ENCODE data around the gene DBN1. TPM values are rescaled to one million over a fixed set of nuclear protein-coding genes. Genes with fewer than 3 reads are reported as not detected.
"Not testable (repeated sequence)": the region's sequence is repeated elsewhere in the genome, so short reads cannot be mapped to it uniquely, and the experiment has no call there.

DBN1 gene
- total and polyA plus RNA-seq, 2 of the 8 experiments (the other 6 are each of a cell fraction or from before 2014, with no cell fraction given), result 168 to 333 TPM

DNA sequence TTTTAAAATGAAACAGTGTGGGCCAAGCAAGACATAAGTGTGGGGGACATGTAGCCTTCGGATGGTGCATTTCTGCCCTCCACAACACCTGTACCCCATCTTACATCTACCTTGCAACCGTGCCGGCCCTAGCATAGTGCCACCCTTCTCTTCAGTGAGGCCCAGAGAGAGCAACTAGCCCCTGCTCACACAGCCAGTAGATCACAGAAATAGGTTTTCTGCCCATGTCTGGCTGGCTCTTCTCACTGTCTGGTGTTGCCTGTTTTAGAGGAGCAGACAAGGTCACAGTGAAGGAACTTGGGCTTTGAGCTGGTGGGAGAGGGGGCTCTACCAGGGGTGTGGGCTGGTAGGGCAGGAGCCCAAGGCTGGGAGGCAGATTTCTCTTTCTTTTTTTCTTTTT lies 12.8 kb upstream of the DBN1 start (continued):
- TF ChIP-seq BACH1 (IDR thresholded peaks at IDR 0.05; ENCODE audit: low read length), result no peak

DNA sequence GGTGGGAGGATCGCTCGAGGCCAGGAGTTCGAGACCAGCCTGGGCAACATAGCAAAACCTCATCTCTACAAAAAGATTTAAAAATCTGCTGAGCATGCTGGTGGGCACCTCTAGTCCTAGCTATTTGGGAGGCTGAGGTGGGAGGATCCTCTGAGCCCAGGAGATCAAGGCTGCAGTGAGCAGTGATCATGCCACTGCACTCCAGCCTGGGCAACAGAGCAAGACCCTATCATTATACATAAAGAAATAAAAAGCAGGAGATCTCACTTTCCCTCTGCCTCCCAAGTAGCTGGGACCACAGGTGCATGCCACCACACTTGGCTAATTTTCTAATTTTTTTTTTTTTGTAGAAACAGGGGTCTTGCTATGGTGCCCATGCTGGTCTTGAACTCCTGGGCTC lies 12.3 kb upstream of the DBN1 start:
- CTCF ChIA-PET (ENCODE audit: partially characterized antibody), result interaction anchor here (0.6 to 12.7 kb wide), 6 partner anchors 7 to 655 kb away, joined by 3 to 306 read pairs (median 6); partner anchors contain the start of genes DDX41, DOK3 and PDLIM7
- H3K4me3 ChIP-seq (ENCODE audit: extremely low read depth in 1 of 4, insufficient read depth in 2 of 4, low read depth in 3 of 4, low read length in 4 of 4); H3K4me2 ChIP-seq (ENCODE audit: insufficient read depth in 1 of 2, low read depth in 2 of 2, low read length in 2 of 2); H3K9me3 ChIP-seq (ENCODE audit: insufficient read depth in 2 of 2, low read depth in 1 of 2, low read length in 1 of 2); H3K79me2 ChIP-seq (ENCODE audit: control insufficient read depth in 1 of 2, insufficient read depth in 2 of 2, low read length in 2 of 2); H2BK20ac ChIP-seq (ENCODE audit: low read length); H3K23me2 ChIP-seq (ENCODE audit: low read depth, low read length); H4K91ac ChIP-seq (replicated peaks; ENCODE audit: insufficient read length, low read length); FAIRE-seq; H3K23ac ChIP-seq (ENCODE audit: insufficient read length); H2BK5ac ChIP-seq (ENCODE audit: low read depth, low read length); H2BK120ac ChIP-seq (replicated peaks; ENCODE audit: low read depth, low read length); H2BK12ac ChIP-seq (ENCODE audit: low read depth, low read length); DNase-seq (ENCODE audit: low read depth in 1 of 2, low spot score in 2 of 2); H3K79me1 ChIP-seq (ENCODE audit: low read depth, low read length); H3K4ac ChIP-seq (replicated peaks; ENCODE audit: insufficient read length, low read depth, low read length); H3K56ac ChIP-seq (replicated peaks; ENCODE audit: insufficient read length, low read depth, low read length); H2AFZ ChIP-seq (ENCODE audit: low read length); H3K18ac ChIP-seq (ENCODE audit: extremely low read depth, low read length); H2AK5ac ChIP-seq (ENCODE audit: low read depth, low read length); H3K27ac ChIP-seq (ENCODE audit: low read depth, low read length); H4K5ac ChIP-seq (ENCODE audit: insufficient read length, low read depth, low read length); H3K27me3 ChIP-seq (replicated peaks in 1 of 4; ENCODE audit: control insufficient read depth in 3 of 4, extremely low read depth in 1 of 4, insufficient read depth in 3 of 4, low read length in 3 of 4); H4K8ac ChIP-seq (ENCODE audit: extremely low read depth, insufficient read depth, low read length); H3K14ac ChIP-seq (ENCODE audit: insufficient read length); H3K4me1 ChIP-seq (replicated peaks in 1 of 4; ENCODE audit: control insufficient read depth in 3 of 4, insufficient read depth in 4 of 4, low read length in 3 of 4); H2BK15ac ChIP-seq (ENCODE audit: low read length); H3K9ac ChIP-seq (replicated peaks in 1 of 4; ENCODE audit: extremely low read depth in 1 of 4, low read depth in 3 of 4, low read length in 3 of 4): not testable (repeated sequence)
- WGBS, 2 experiments (ENCODE audit: extremely low coverage in 1 of 2, insufficient coverage in 1 of 2, insufficient read length in 1 of 2, insufficient replicate concordance in 2 of 2, low coverage in 1 of 2, low lambda C conversion rate in 2 of 2, missing lambda C conversion rate in 1 of 2), result 92% methylated on average over 3 of the region's 3 CpGs; no CpG with 5 or more reads in 1 of the 2 experiments
- H3K36me3 ChIP-seq (ENCODE audit: control insufficient read depth in 2 of 4, insufficient read depth in 4 of 4, low read length in 3 of 4), result peaks cover 24 to 63% (median 42%) of the 10 kb centered on the region in 4 experiments
- peaks cover 5 to 13% of the 10 kb centered on the region in 2 experiments for H4K20me1 ChIP-seq (replicated peaks in 1 of 2; ENCODE audit: control insufficient read depth in 1 of 2, insufficient read depth in 2 of 2, low read length in 2 of 2)
- POLR2A ChIA-PET (ENCODE audit: partially characterized antibody), result interaction anchor here (65.5 to 67.5 kb wide), 2 partner anchors 6 to 17 kb away, joined by 3349 read pairs; partner anchors contain the start of genes DBN1, DOK3, PDLIM7 and PRR7
